Ascending aorta (tissue), 2 donors: Measurements from ENCODE around the gene GRAMD1A. TPM values are rescaled to one million over a fixed set of nuclear protein-coding genes. Genes with fewer than 3 reads are reported as not detected.

ENCODE experiments used
- DNase-seq, 2 donors: peaks; one replicate each; pipeline ENCODE4 v3.0.0-alpha.2; 2019; ENCODE audit warnings: low spot score in 2 of 2
- H3K27ac ChIP-seq, 2 donors: fragments of 200-600 bp; sonication (generic); one replicate each; pipeline ENCODE4 v1.5.1; 2016 to 2017; ENCODE audit warnings: mild to moderate bottlenecking in 1 of 2
- H3K27me3 ChIP-seq: fragments of 200-600 bp; sonication (generic); one replicate; pipeline ENCODE4 v1.5.1; 2017
- H3K36me3 ChIP-seq, 2 donors: fragments of 200-600 bp; sonication (generic); one replicate each; pipeline ENCODE4 v1.5.1; 2016
- H3K4me1 ChIP-seq, 2 donors: fragments of 200-600 bp; sonication (generic); one replicate each; pipeline ENCODE4 v1.5.1; 2016 to 2017; ENCODE audit warnings: mild to moderate bottlenecking in 1 of 2
- H3K4me3 ChIP-seq, 2 donors: fragments of 200-600 bp; sonication (generic); one replicate each; pipeline ENCODE4 v1.5.1; 2016 to 2017; ENCODE audit warnings: mild to moderate bottlenecking in 1 of 2
- H3K9me3 ChIP-seq, 2 donors: fragments of 200-600 bp; sonication (generic); one replicate each; pipeline ENCODE4 v1.5.1; 2016
- CTCF ChIP-seq, 3 experiments: fragments of 200-600 bp in 2 of 3; fragments of 450-650 bp in 1 of 3; sonication (generic) in 2 of 3; IDR thresholded peaks; one replicate each; pipeline ENCODE4 v1.5.1; 2016 to 2019; ENCODE audit warnings: antibody characterized with exemption in 3 of 3, mild to moderate bottlenecking in 1 of 3, moderate library complexity in 1 of 3
- intact Hi-C: fragments of 100-400 bp; cut with DNase I; formaldehyde crosslinking; loops from one replicate; pipeline ENCODE4 v1.15.1; 2023
- total RNA-seq: library from RNA; depleted of rRNA; stranded (reverse); fragments of >200 nt; gene quantifications from one replicate; pipeline ENCODE4 v1.1.0, GENCODE V29; 2016

GRAMD1A gene
- total RNA-seq, 1 donor from 2014 or later: 103 TPM

- Histone ChIP-seq H3K9me3 (no peaks in the 10 kb centered on the region), H3K27ac (no peak overlapping the region), H3K4me1 (peaks cover 0 to 5% of the 10 kb centered on the region in 2 donors), H3K27me3 (no peaks in the 10 kb centered on the region), H3K36me3 (no peaks in the 10 kb centered on the region), H3K4me3 (no peak overlapping the region)
- TF ChIP-seq CTCF (IDR thresholded peaks at IDR 0.05): no peak
- intact Hi-C loops: no loop called here
- no peak for DNase-seq
Measured at GRCh38 chr19:34983786-34984185, 16.3 kb upstream of the GRAMD1A start.

- Histone ChIP-seq H3K27ac (no peak overlapping the region), H3K4me1 (peaks cover 0 to 5% of the 10 kb centered on the region in 2 donors), H3K9me3 (no peaks in the 10 kb centered on the region), H3K36me3 (no peaks in the 10 kb centered on the region), H3K4me3 (no peak overlapping the region), H3K27me3 (no peaks in the 10 kb centered on the region)
- no peak for DNase-seq
- intact Hi-C loops: no loop called here
- TF ChIP-seq CTCF (IDR thresholded peaks at IDR 0.05): no peak
Measured at GRCh38 chr19:34984287-34984686, 15.8 kb upstream of the GRAMD1A start.

DNA sequence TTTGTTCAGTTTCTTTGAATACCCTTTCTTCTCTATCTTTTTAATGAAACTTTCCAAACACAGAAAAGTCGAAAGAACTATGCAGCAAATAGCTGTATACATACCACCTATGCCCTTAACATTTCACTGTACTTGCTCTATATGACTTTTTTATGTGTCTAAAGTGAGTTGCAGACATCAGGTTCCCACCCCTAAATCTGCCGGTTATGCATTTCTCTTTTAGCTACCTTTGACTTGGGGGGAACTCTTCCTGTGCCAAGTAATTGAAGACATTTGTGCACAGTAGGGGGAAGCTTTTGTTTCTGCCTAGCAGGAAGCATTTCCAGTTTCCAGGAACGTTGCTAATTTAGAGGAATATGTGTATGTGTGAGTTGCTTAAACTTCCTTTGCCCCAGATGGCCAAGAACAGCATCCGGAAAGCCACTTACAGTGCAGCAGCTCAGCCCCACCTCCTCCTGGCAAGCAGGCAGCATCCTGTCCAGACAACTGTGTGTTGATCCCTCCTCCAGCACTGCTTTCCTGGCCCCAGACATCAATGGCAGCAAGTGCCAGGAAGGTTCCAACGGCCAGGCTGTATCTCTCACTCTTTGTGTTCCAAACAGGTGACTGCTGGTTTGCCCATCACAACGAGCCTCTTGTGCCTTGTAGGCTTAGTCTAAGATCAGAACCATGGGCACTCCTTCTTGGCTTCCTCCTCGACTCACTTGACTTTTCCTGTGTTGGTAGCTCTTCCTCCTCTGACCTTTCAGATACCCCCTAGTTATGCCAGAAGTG lies 14.7 kb upstream of the GRAMD1A start:
- Histone ChIP-seq H3K27me3 (no peaks in the 10 kb centered on the region), H3K9me3 (no peaks in the 10 kb centered on the region), H3K36me3 (no peaks in the 10 kb centered on the region), H3K27ac (no peak overlapping the region), H3K4me1 (peaks cover 0 to 5% of the 10 kb centered on the region in 2 donors), H3K4me3 (no peak overlapping the region)
- TF ChIP-seq CTCF (IDR thresholded peaks at IDR 0.05): no peak
- intact Hi-C loops: no loop called here
- peak in 1 of 2 donors; percentile 78 for DNase-seq

DNA sequence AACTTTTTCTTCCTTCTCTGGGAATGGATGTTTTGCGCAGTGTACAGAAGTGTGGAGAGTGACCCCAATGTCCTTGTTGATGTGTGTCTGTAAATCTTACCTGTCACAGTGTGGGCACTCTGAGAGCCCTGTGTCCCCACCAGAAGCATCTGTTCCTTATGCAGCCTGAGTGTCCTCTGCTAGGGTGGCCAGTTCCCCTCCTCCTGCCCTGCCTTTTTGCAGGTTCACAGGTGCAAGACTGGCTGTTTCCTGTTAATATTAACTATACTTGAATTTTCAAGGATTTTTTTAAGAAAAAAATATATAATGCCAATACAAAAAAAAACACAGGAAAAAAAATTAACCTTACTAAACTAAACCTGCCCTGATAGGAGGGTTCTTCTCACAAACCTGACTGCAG lies 12.0 kb upstream of the GRAMD1A start:
- Histone ChIP-seq H3K9me3 (no peaks in the 10 kb centered on the region), H3K27ac (no peak overlapping the region), H3K27me3 (no peaks in the 10 kb centered on the region), H3K36me3 (no peaks in the 10 kb centered on the region), H3K4me3 (no peak overlapping the region), H3K4me1 (peaks cover 0 to 5% of the 10 kb centered on the region in 2 donors)
- intact Hi-C loops: no loop called here
- DNase-seq: no peak
- TF ChIP-seq CTCF (IDR thresholded peaks at IDR 0.05): no peak

- Histone ChIP-seq H3K9me3 (no peaks in the 10 kb centered on the region), H3K27ac (no peak overlapping the region), H3K27me3 (no peaks in the 10 kb centered on the region), H3K4me1 (peaks cover 0 to 5% of the 10 kb centered on the region in 2 donors), H3K36me3 (no peaks in the 10 kb centered on the region), H3K4me3 (no peak overlapping the region)
- TF ChIP-seq CTCF (IDR thresholded peaks at IDR 0.05): no peak
- intact Hi-C loops: no loop called here
- no peak for DNase-seq
Measured at GRCh38 chr19:34989298-34989697, 10.8 kb upstream of the GRAMD1A start.
